ENCODE data around the gene EYA2. TPM values are rescaled to one million over a fixed set of nuclear protein-coding genes. Genes with fewer than 3 reads are reported as not detected.
"Not testable (repeated sequence)": the region's sequence is repeated elsewhere in the genome, so short reads cannot be mapped to it uniquely, and the experiment has no call there.

EYA2 gene
- total RNA-seq, 1 donor from 2014 or later = not detected

- DNase-seq (ENCODE audit: extremely low read depth, low read depth, low spot score) = no peak
Observed at GRCh38 chr20:47191956-47192355, 297.3 kb downstream of the EYA2 start.

- no peak for DNase-seq (ENCODE audit: extremely low read depth, low read depth, low spot score)
Observed at GRCh38 chr20:47195573-47195972, 300.9 kb downstream of the EYA2 start.

- no peak for DNase-seq (ENCODE audit: extremely low read depth, low read depth, low spot score)
Observed at GRCh38 chr20:47196091-47197081, 301.7 kb downstream of the EYA2 start.

GRCh38 chr20:47198254-47198671, 303.6 kb downstream of the EYA2 start:
- DNase-seq (ENCODE audit: extremely low read depth, low read depth, low spot score) = no peak

GRCh38 chr20:47198996-47199552, 304.4 kb downstream of the EYA2 start:
- no peak for DNase-seq (ENCODE audit: extremely low read depth, low read depth, low spot score)

GRCh38 chr20:47201074-47201730, 306.6 kb downstream of the EYA2 start:
- no peak for DNase-seq (ENCODE audit: extremely low read depth, low read depth, low spot score)

GRCh38 chr20:47202733-47203667, 308.4 kb downstream of the EYA2 start:
- no peak for DNase-seq (ENCODE audit: extremely low read depth, low read depth, low spot score)

GRCh38 chr20:47204008-47204849, 309.6 kb downstream of the EYA2 start:
- DNase-seq (ENCODE audit: extremely low read depth, low read depth, low spot score) = no peak

GRCh38 chr20:47204850-47205122, 310.1 kb downstream of the EYA2 start:
- DNase-seq (ENCODE audit: extremely low read depth, low read depth, low spot score) = not testable (repeated sequence)

GRCh38 chr20:47205577-47206123, 311.0 kb downstream of the EYA2 start:
- DNase-seq (ENCODE audit: extremely low read depth, low read depth, low spot score) = no peak

GRCh38 chr20:47206552-47206951, 311.9 kb downstream of the EYA2 start:
- DNase-seq (ENCODE audit: extremely low read depth, low read depth, low spot score) = not testable (repeated sequence)

- no peak for DNase-seq (ENCODE audit: extremely low read depth, low read depth, low spot score)
Observed at GRCh38 chr20:47206962-47207641, 312.5 kb downstream of the EYA2 start.

GRCh38 chr20:47208534-47209174, 314.0 kb downstream of the EYA2 start:
- no peak for DNase-seq (ENCODE audit: extremely low read depth, low read depth, low spot score)

GRCh38 chr20:47209982-47210381, 315.3 kb downstream of the EYA2 start:
- no peak for DNase-seq (ENCODE audit: extremely low read depth, low read depth, low spot score)

- DNase-seq (ENCODE audit: extremely low read depth, low read depth, low spot score) = no peak
Observed at GRCh38 chr20:47210470-47210869, 315.8 kb downstream of the EYA2 start.

- DNase-seq (ENCODE audit: extremely low read depth, low read depth, low spot score) = no peak
Observed at GRCh38 chr20:47211036-47211435, 316.4 kb downstream of the EYA2 start.

- no peak for DNase-seq (ENCODE audit: extremely low read depth, low read depth, low spot score)
Observed at GRCh38 chr20:47212606-47213207, 318.1 kb downstream of the EYA2 start.

- no peak for DNase-seq (ENCODE audit: extremely low read depth, low read depth, low spot score)
Observed at GRCh38 chr20:47213966-47214365, 319.3 kb downstream of the EYA2 start.

All from glomerular endothelial cell (primary cell).